ENCODE results near the gene CACNA1D. TPM values are rescaled to one million over a fixed set of nuclear protein-coding genes. Genes with fewer than 3 reads are reported as not detected.

CACNA1D gene
- total RNA-seq, 4 donors from 2014 or later, result 12.7 to 98.9 (median 25.0) TPM

DNA sequence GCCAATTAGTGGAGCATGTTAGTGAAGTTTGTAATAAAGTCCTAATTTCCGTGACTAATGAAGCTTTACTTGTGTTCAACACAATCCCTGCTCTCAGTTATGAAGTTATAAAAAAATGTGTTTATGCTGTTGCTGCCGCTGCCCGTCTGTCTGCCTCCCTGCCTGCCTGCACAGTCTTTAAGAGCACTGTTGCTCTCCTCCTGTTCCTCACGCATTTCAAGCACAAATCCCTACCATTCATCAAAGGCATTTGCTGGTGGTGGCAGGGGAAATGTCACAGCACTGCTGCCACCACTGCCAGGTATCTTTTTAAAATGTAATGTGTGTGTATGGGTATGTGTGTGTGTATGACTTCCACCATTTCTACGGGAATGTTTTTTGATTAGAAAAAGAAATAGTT lies 58.8 kb downstream of the CACNA1D start:
- intact Hi-C loops (cut with DNase I; ENCODE audit: low total_unique reads) (no loop called here), in situ Hi-C loops (cut with MboI; ENCODE audit: low pct_ligation_motif_present in 1 of 4, low pct_unique_long_range_greater_than_20kb in 1 of 4, low sequenced_read_pairs in 3 of 4) (no loop called here)
- Histone ChIP-seq H3K27ac (no peak overlapping the region), H3K4me1 (peaks cover 0 to 4% (median 0%) of the 10 kb centered on the region in 4 donors), H3K36me3 (no peaks in the 10 kb centered on the region), H3K9me3 (peaks cover 0 to 2% of the 10 kb centered on the region in 2 donors), H3K27me3 (no peaks in the 10 kb centered on the region), H3K4me3 (no peak overlapping the region)
- WGBS, 2 donors (ENCODE audit: low coverage in 1 of 2), result 82 to 85% methylated on average over 4 to 5 of the region's 5 CpGs
- no peak for DNase-seq
- TF ChIP-seq POLR2AphosphoS5 (IDR thresholded peaks at IDR 0.05) (no peak), POLR2A (IDR thresholded peaks at IDR 0.05) (no peak), EP300 (IDR thresholded peaks at IDR 0.05; ENCODE audit: low read depth) (no peak)
- TF ChIP-seq, protein P1, sequence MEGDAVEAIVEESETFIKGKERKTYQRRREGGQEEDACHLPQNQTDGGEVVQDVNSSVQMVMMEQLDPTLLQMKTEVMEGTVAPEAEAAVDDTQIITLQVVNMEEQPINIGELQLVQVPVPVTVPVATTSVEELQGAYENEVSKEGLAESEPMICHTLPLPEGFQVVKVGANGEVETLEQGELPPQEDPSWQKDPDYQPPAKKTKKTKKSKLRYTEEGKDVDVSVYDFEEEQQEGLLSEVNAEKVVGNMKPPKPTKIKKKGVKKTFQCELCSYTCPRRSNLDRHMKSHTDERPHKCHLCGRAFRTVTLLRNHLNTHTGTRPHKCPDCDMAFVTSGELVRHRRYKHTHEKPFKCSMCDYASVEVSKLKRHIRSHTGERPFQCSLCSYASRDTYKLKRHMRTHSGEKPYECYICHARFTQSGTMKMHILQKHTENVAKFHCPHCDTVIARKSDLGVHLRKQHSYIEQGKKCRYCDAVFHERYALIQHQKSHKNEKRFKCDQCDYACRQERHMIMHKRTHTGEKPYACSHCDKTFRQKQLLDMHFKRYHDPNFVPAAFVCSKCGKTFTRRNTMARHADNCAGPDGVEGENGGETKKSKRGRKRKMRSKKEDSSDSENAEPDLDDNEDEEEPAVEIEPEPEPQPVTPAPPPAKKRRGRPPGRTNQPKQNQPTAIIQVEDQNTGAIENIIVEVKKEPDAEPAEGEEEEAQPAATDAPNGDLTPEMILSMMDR (IDR thresholded peaks at IDR 0.05), result no peak

GRCh38 chr3:53554559-53555067 lies 60.2 kb downstream of the CACNA1D start:
- in situ Hi-C loops (cut with MboI; ENCODE audit: low pct_ligation_motif_present in 1 of 4, low pct_unique_long_range_greater_than_20kb in 1 of 4, low sequenced_read_pairs in 3 of 4), result no loop called here
- H3K27me3 ChIP-seq, result no peaks in the 10 kb centered on the region
- 78 to 90% methylated on average over 3 to 4 of the region's 4 CpGs for WGBS, 2 donors (ENCODE audit: low coverage in 1 of 2)
- H3K27ac ChIP-seq, result no peak overlapping the region
- no peak for TF ChIP-seq POLR2AphosphoS5 (IDR thresholded peaks at IDR 0.05)
- TF ChIP-seq, protein P1 (IDR thresholded peaks at IDR 0.05), result no peak
- no peak for TF ChIP-seq EP300 (IDR thresholded peaks at IDR 0.05; ENCODE audit: low read depth)
- TF ChIP-seq POLR2A (IDR thresholded peaks at IDR 0.05), result no peak
- peaks cover 0 to 7% of the 10 kb centered on the region in 2 donors for H3K9me3 ChIP-seq
- no peaks in the 10 kb centered on the region for H3K36me3 ChIP-seq
- peaks cover 0 to 4% (median 0%) of the 10 kb centered on the region in 4 donors for H3K4me1 ChIP-seq
- DNase-seq, result no peak
- no peak overlapping the region for H3K4me3 ChIP-seq
- intact Hi-C loops (cut with DNase I; ENCODE audit: low total_unique reads), result no loop called here

DNA sequence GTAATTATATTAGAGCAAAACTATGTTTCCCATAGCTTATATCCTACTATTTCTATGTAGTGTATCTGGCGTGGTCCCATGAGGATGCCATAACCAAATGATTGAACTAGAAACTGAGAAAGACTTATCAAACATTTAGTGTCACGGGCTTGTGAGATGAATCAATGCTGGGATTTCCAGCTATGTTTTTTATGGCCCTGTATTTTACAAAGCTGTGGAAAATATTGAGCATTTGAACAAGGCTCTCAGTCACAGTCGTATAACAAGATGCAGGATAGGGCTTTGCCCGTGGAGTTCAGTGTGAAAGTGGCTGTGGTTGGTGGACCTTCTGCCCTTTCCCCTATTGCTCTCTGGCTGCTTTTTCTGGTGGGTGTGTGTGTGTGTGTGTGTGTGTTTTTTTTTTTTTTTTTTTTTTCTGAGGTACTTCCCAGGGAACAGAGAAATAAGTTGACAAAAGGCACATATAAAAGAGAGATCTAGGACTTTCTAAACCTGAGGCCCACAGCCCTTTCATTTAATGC lies 60.7 kb downstream of the CACNA1D start:
- peaks cover 0 to 7% of the 10 kb centered on the region in 2 donors for H3K9me3 ChIP-seq
- H3K27me3 ChIP-seq, result no peaks in the 10 kb centered on the region
- no peak overlapping the region for H3K27ac ChIP-seq
- DNase-seq, result no peak
- H3K4me1 ChIP-seq, result peaks cover 0 to 4% (median 0%) of the 10 kb centered on the region in 4 donors
- no peaks in the 10 kb centered on the region for H3K36me3 ChIP-seq
- 67 to 73% methylated on average over 4 of the region's 4 CpGs for WGBS, 2 donors (ENCODE audit: low coverage in 1 of 2)
- H3K4me3 ChIP-seq, result no peak overlapping the region
- in situ Hi-C loops (cut with MboI; ENCODE audit: low pct_ligation_motif_present in 1 of 4, low pct_unique_long_range_greater_than_20kb in 1 of 4, low sequenced_read_pairs in 3 of 4) (no loop called here), intact Hi-C loops (cut with DNase I; ENCODE audit: low total_unique reads) (no loop called here)
- no peak for TF ChIP-seq POLR2A (IDR thresholded peaks at IDR 0.05)
- no peak for TF ChIP-seq POLR2AphosphoS5 (IDR thresholded peaks at IDR 0.05)
- TF ChIP-seq EP300 (IDR thresholded peaks at IDR 0.05; ENCODE audit: low read depth), result no peak
- TF ChIP-seq, protein P1 (IDR thresholded peaks at IDR 0.05), result no peak

DNA sequence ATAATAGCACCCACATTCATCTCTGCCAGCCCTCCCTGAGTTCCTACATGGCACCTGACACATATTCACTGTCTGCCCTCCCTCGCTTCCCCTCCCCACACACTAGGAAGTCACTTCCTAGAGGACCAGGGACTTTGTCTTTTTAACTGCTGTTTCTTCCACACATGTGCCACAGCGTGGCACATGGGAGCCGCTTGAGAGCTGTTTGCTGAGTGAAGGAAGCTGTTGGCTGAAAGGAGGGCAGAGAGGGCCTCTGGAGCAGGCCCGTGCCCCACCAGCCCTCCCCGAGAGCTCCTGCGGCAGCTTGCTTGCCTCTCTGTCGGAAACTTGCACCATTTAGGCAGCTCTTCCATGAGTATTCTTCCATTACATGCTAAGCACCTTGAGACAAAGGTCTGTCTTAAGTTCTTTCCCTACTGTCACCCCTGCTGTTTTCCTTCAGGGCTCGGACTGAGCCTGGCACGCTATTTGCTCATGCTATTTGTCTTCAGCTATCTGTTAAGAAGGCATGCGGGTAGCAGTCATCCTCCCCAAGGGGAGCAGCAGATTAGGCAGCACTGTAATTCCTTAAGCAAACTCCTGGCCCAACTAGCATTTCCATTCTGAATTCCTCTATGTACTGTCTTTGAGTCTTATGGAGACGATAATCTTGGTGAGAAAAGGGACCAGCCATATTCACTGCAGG lies 72.2 kb downstream of the CACNA1D start:
- intact Hi-C loops (cut with DNase I; ENCODE audit: low total_unique reads), result no loop called here
- in situ Hi-C loops (cut with MboI; ENCODE audit: low pct_ligation_motif_present in 1 of 4, low pct_unique_long_range_greater_than_20kb in 1 of 4, low sequenced_read_pairs in 3 of 4), result no loop called here
- Histone ChIP-seq H3K36me3 (no peaks in the 10 kb centered on the region), H3K4me1 (no peaks in the 10 kb centered on the region), H3K27ac (no peak overlapping the region), H3K27me3 (no peaks in the 10 kb centered on the region), H3K4me3 (no peak overlapping the region), H3K9me3 (no peaks in the 10 kb centered on the region)
- DNase-seq, result no peak
- 78 to 89% methylated on average over 4 to 11 of the region's 11 CpGs for WGBS, 2 donors (ENCODE audit: low coverage in 1 of 2)
- TF ChIP-seq EP300 (IDR thresholded peaks at IDR 0.05; ENCODE audit: low read depth) (no peak), POLR2AphosphoS5 (IDR thresholded peaks at IDR 0.05) (no peak)
- TF ChIP-seq, protein P1 (IDR thresholded peaks at IDR 0.05), result no peak
